HepG2 (cell line): ENCODE measurements around the gene KDM3B. TPM values are rescaled to one million over a fixed set of nuclear protein-coding genes. Genes with fewer than 3 reads are reported as not detected.

Source experiments
- ATAC-seq: fragments of 200-7000 bp; cut with Tn5 transposase; 3 replicates; pipeline ENCODE4 v1.9.1; 2020; ENCODE audit warnings: mild to moderate bottlenecking, moderate library complexity
- BruUV-seq: library from RNA; stranded (reverse); fragments of 400-500 nt; replicated peaks from 2 replicates; lab custom pipeline; 2021; lab: Mats Ljungman, UMichigan
- CTCF ChIA-PET: fragments of 300-600 bp; formaldehyde crosslinking; extraction: SDS; loops from one replicate; lab custom pipeline; 2021; ENCODE audit warnings: low total read pairs, inconsistent platforms, low intra/inter-chr PET ratio; lab: Yijun Ruan, JAX
- POLR2A ChIA-PET: fragments of 350-600 bp; sonication (Branson Sonifier 250); formaldehyde crosslinking; loops from one replicate; lab custom pipeline; 2020; ENCODE audit warnings: antibody characterized with exemption, inconsistent platforms; lab: Yijun Ruan, JAX
- DNase-seq: peaks from one replicate; pipeline ENCODE4 v3.0.0-alpha.2; 2015; ENCODE audit warnings: low spot score
- FAIRE-seq: peaks from 3 replicates; lab custom pipeline; 2011; peaks lifted over from hg19 to GRCh38; lab: Jason Lieb, UNC
- H2AFZ ChIP-seq: one replicate; pipeline ENCODE4 v1.6.1; 2011; ENCODE audit warnings: low read length, inconsistent platforms
- H3K27ac ChIP-seq: fragments of 300-600 bp; 3 replicates; pipeline ENCODE4 v1.8.0; 2011; ENCODE audit warnings: mixed run types, mild to moderate bottlenecking, mixed read lengths, low read length, inconsistent platforms; ENCODE audit not compliant: insufficient read depth; ENCODE audit errors: extremely low read length
- H3K27me3 ChIP-seq, 2 experiments: fragments of 200-600 bp in 1 of 2; 2 replicates in 1 of 2; 3 replicates in 1 of 2; pipeline versions ENCODE4 v1.6.0 to v1.8.0; 2011; ENCODE audit warnings: low read length in 2 of 2, mild to moderate bottlenecking in 2 of 2, moderate library complexity in 2 of 2, inconsistent platforms in 1 of 2; ENCODE audit not compliant: insufficient read depth in 2 of 2, control insufficient read depth in 1 of 2
- H3K36me3 ChIP-seq, 2 experiments: fragments of 200-600 bp in 1 of 2; replicated peaks in 1 of 2; 2 replicates in 1 of 2; 3 replicates in 1 of 2; pipeline versions ENCODE4 v1.5.1 to v1.8.0; 2011; ENCODE audit warnings: low read length in 2 of 2, inconsistent platforms in 1 of 2; ENCODE audit not compliant: insufficient read depth in 2 of 2, control insufficient read depth in 1 of 2
- H3K4me1 ChIP-seq: 2 replicates; pipeline ENCODE4 v1.5.1; 2012; ENCODE audit warnings: low read length, inconsistent platforms; ENCODE audit not compliant: insufficient read depth
- H3K4me2 ChIP-seq: 2 replicates; pipeline ENCODE4 v1.6.0; 2011; ENCODE audit warnings: low read depth, low read length, inconsistent platforms
- H3K4me3 ChIP-seq, 3 experiments: fragments of 200-600 bp in 1 of 3; sonication (generic), shearing (Covaris generic) in 1 of 3; replicated peaks in 1 of 3; 2 replicates each; pipeline ENCODE4 v1.5.1; 2011 to 2016; ENCODE audit warnings: low read length in 3 of 3, inconsistent platforms in 2 of 3, low read depth in 2 of 3, mild to moderate bottlenecking in 2 of 3, control low read depth in 1 of 3, mixed read lengths in 1 of 3; ENCODE audit not compliant: insufficient read depth in 1 of 3
- H3K79me2 ChIP-seq: one replicate; pipeline ENCODE4 v1.6.1; 2011; ENCODE audit warnings: low read length, inconsistent platforms; ENCODE audit not compliant: insufficient read depth
- H3K9ac ChIP-seq: 2 replicates; pipeline ENCODE4 v1.6.0; 2011; ENCODE audit warnings: mild to moderate bottlenecking, low read depth, low read length, inconsistent platforms; ENCODE audit not compliant: insufficient read depth
- H3K9me3 ChIP-seq: 2 replicates; pipeline ENCODE4 v1.5.1; 2012; ENCODE audit warnings: mild to moderate bottlenecking, low read length
- H4K20me1 ChIP-seq: 2 replicates; pipeline ENCODE4 v1.6.0; 2011; ENCODE audit warnings: inconsistent platforms, mild to moderate bottlenecking, low read length, moderate library complexity; ENCODE audit not compliant: insufficient read depth
- BORCS8-MEF2B ChIP-seq: sonication (generic); formaldehyde crosslinking; IDR thresholded peaks from 2 replicates; pipeline ENCODE4 v1.8.0; 2022; ENCODE audit warnings: mild to moderate bottlenecking, missing genetic modification reagents
- KAT8 ChIP-seq: IDR thresholded peaks from 2 replicates; pipeline ENCODE4 v1.6.1; 2016; ENCODE audit warnings: missing genetic modification reagents, missing compliant biosample characterization
- KDM2A ChIP-seq: sonication (generic); formaldehyde crosslinking; IDR thresholded peaks from 2 replicates; pipeline ENCODE4 v1.4.0; 2020; ENCODE audit warnings: low read depth, missing genetic modification reagents, borderline replicate concordance
- ZFP91 ChIP-seq: sonication (generic); formaldehyde crosslinking; IDR thresholded peaks from 2 replicates; pipeline ENCODE4 v1.9.0; 2022; ENCODE audit warnings: missing genetic modification reagents, mild to moderate bottlenecking, borderline replicate concordance
- ZNF207 ChIP-seq: fragments of 450-650 bp; IDR thresholded peaks from 2 replicates; pipeline ENCODE4 v1.6.1; 2016; ENCODE audit warnings: antibody characterized with exemption, borderline replicate concordance
- ZNF614 ChIP-seq: IDR thresholded peaks from 2 replicates; pipeline ENCODE4 v1.6.1; 2018; ENCODE audit warnings: missing biosample characterization, missing genetic modification reagents, inconsistent platforms, borderline replicate concordance
- ZNF644 ChIP-seq: IDR thresholded peaks from 2 replicates; pipeline ENCODE4 v1.6.1; 2016; ENCODE audit warnings: low read depth
- ZNF724P ChIP-seq: sonication (generic); formaldehyde crosslinking; IDR thresholded peaks from 2 replicates; pipeline ENCODE4 v1.8.0; 2022; ENCODE audit warnings: missing genetic modification reagents, borderline replicate concordance
- WGBS: methylation state at CpG from one replicate; pipeline ENCODE4 v1.1.6; 2017; ENCODE audit warnings: low lambda C conversion rate; 5-methylcytosine and 5-hydroxymethylcytosine counted together
- in situ Hi-C: cut with HindIII; loops from 2 replicates; pipeline ENCODE4 v1.10.0; 2017; ENCODE audit warnings: low pct_unique_long_range_greater_than_20kb; ENCODE audit not compliant: extremely low pct_ligation_motif_present
- intact Hi-C: fragments of 100-400 bp; cut with micrococcal nuclease; formaldehyde crosslinking; loops from one replicate; pipeline ENCODE4 v1.10.0; 2022; ENCODE audit not compliant: unreplicated experiment
- polyA plus RNA-seq, 8 experiments: library from polyadenylated mRNA; depleted of rRNA in 3 of 8; stranded (reverse) in 7 of 8; unstranded in 1 of 8; fragments of >200 nt; fragmentation: Illumina TruSeq in 4 of 8; extraction: Trizol in 4 of 8; gene quantifications; 2 replicates each; pipeline versions ENCODE4 v1.2.1 to v1.2.3, GENCODE V29; 2011 to 2016; ENCODE audit warnings: low read depth in 4 of 8, missing spikeins in 1 of 8, mixed read lengths in 1 of 8; ENCODE audit not compliant: insufficient read depth in 1 of 8
- small RNA-seq, 3 experiments: library from RNA; depleted of rRNA; stranded (forward); fragments of <200 nt; gene quantifications; one replicate each; pipeline ENCODE3, GENCODE V24; 2012; ENCODE audit warnings: low read depth in 2 of 3, low replicate concordance in 1 of 3; ENCODE audit not compliant: insufficient read length in 3 of 3, insufficient read depth in 2 of 3
- total RNA-seq, 5 experiments: library from RNA; depleted of rRNA; stranded (reverse); fragments of >200 nt; fragmentation: Illumina TruSeq; extraction: Trizol; gene quantifications; 2 replicates each; pipeline ENCODE4 v1.2.3, GENCODE V29; 2016; ENCODE audit warnings: low read depth in 1 of 5

Gene KDM3B
- total and polyA plus RNA-seq, 2 of the 13 experiments (the other 11 are each of a cell fraction or from before 2014, with no cell fraction given), result 19.7 to 34.3 TPM

- no TSS peak for BruUV-seq
- Histone ChIP-seq H3K9me3 (no peaks in the 10 kb centered on the region), H3K4me1 (no peaks in the 10 kb centered on the region), H4K20me1 (no peaks in the 10 kb centered on the region), H2AFZ (no peak overlapping the region), H3K27ac (no peak overlapping the region), H3K4me3 (no peak overlapping the region), H3K4me2 (no peak overlapping the region), H3K36me3 (no peaks in the 10 kb centered on the region), H3K27me3 (peaks cover 1 to 2% of the 10 kb centered on the region in 2 experiments; a peak in 2 of 5 replicates), H3K9ac (no peak overlapping the region), H3K79me2 (no peaks in the 10 kb centered on the region)
- ChIA-PET CTCF (no interaction called here), POLR2A (interaction anchor here (1.0 kb wide), 1 partner anchor 32 kb away, joined by 3 read pairs; no protein-coding TSS in a partner anchor)
- no peak for TF ChIP-seq KDM2A (CRISPR knock-in tag)
- no peak for TF ChIP-seq ZNF724P (CRISPR knock-in tag)
- TF ChIP-seq BORCS8-MEF2B, result no peak
- no peak for TF ChIP-seq ZNF207
- TF ChIP-seq ZNF644, result no peak
- TF ChIP-seq ZFP91 (CRISPR knock-in tag), result no peak
- no peak for TF ChIP-seq ZNF614 (CRISPR knock-in tag)
- TF ChIP-seq KAT8 (CRISPR knock-in tag), result no peak
- ATAC-seq, result peak; percentile 41
- intact Hi-C loops (no loop called here), in situ Hi-C loops (no loop called here)
- FAIRE-seq, result no peak
- no peak for DNase-seq
- WGBS, result 37% methylated on average over 4 of the region's 4 CpGs
Measured at GRCh38 chr5:138482638-138483037, 130.2 kb downstream of the KDM3B start.

Small RNA genes within 50 kb of the gene (small RNA-seq; reads per million reads assigned to genes)
- gene AC113403.1, result 0 reads per million in 3 experiments

Other genes with a start within 250 kb of the KDM3B start
- 0.18 and 0.39 TPM in 2 replicates for gene NME5, start 213.3 kb upstream of the KDM3B start, total RNA-seq (2016; rRNA removed; fragmentation: Illumina TruSeq; extraction: Trizol)
- gene NME5, start 213.3 kb upstream of the KDM3B start, polyA plus RNA-seq (2011; rRNA removed), result not detected in 2 replicates
- 50.6 and 62.5 TPM in 2 replicates for gene BRD8, start 174.1 kb upstream of the KDM3B start, total RNA-seq (2016; rRNA removed; fragmentation: Illumina TruSeq; extraction: Trizol)
- 57.6 and 71.1 TPM in 2 replicates for gene BRD8, start 174.1 kb upstream of the KDM3B start, polyA plus RNA-seq (2011; rRNA removed)
- 66.8 and 91.6 TPM in 2 replicates for gene KIF20A, start 173.6 kb upstream of the KDM3B start, total RNA-seq (2016; rRNA removed; fragmentation: Illumina TruSeq; extraction: Trizol)
- gene KIF20A, start 173.6 kb upstream of the KDM3B start, polyA plus RNA-seq (2011; rRNA removed), result 12.9 and 17.1 TPM in 2 replicates
- gene CDC23, start 139.4 kb upstream of the KDM3B start, total RNA-seq (2016; rRNA removed; fragmentation: Illumina TruSeq; extraction: Trizol), result 47.7 and 64.2 TPM in 2 replicates
- 28.2 and 38.3 TPM in 2 replicates for gene CDC23, start 139.4 kb upstream of the KDM3B start, polyA plus RNA-seq (2011; rRNA removed)
- gene GFRA3, start 78.1 kb upstream of the KDM3B start, total RNA-seq (2016; rRNA removed; fragmentation: Illumina TruSeq; extraction: Trizol), result 0.10 and 0.27 TPM in 2 replicates
- gene GFRA3, start 78.1 kb upstream of the KDM3B start, polyA plus RNA-seq (2011; rRNA removed), result 0.30 and 0.48 TPM in 2 replicates
- 27.6 and 44.1 TPM in 2 replicates for gene CDC25C, start 20.9 kb upstream of the KDM3B start, total RNA-seq (2016; rRNA removed; fragmentation: Illumina TruSeq; extraction: Trizol)
- gene CDC25C, start 20.9 kb upstream of the KDM3B start, polyA plus RNA-seq (2011; rRNA removed), result 11.8 and 17.7 TPM in 2 replicates
- gene FAM53C, start 14.4 kb upstream of the KDM3B start, total RNA-seq (2016; rRNA removed; fragmentation: Illumina TruSeq; extraction: Trizol), result 26.9 and 28.5 TPM in 2 replicates
- 28.1 and 30.1 TPM in 2 replicates for gene FAM53C, start 14.4 kb upstream of the KDM3B start, polyA plus RNA-seq (2011; rRNA removed)
- 3.8 and 5.3 TPM in 2 replicates for gene REEP2, start 86.4 kb downstream of the KDM3B start, total RNA-seq (2016; rRNA removed; fragmentation: Illumina TruSeq; extraction: Trizol)
- gene REEP2, start 86.4 kb downstream of the KDM3B start, polyA plus RNA-seq (2011; rRNA removed), result 7.8 and 9.2 TPM in 2 replicates
- 4.5 and 5.6 TPM in 2 replicates for gene EGR1, start 112.8 kb downstream of the KDM3B start, total RNA-seq (2016; rRNA removed; fragmentation: Illumina TruSeq; extraction: Trizol)
- 4.1 and 6.0 TPM in 2 replicates for gene EGR1, start 112.8 kb downstream of the KDM3B start, polyA plus RNA-seq (2011; rRNA removed)
- gene ETF1, start 190.6 kb downstream of the KDM3B start, total RNA-seq (2016; rRNA removed; fragmentation: Illumina TruSeq; extraction: Trizol), result 184 and 270 TPM in 2 replicates
- gene ETF1, start 190.6 kb downstream of the KDM3B start, polyA plus RNA-seq (2011; rRNA removed), result 45.3 and 52.1 TPM in 2 replicates
- 478 and 735 TPM in 2 replicates for gene HSPA9, start 222.7 kb downstream of the KDM3B start, total RNA-seq (2016; rRNA removed; fragmentation: Illumina TruSeq; extraction: Trizol)
- gene HSPA9, start 222.7 kb downstream of the KDM3B start, polyA plus RNA-seq (2011; rRNA removed), result 165 and 187 TPM in 2 replicates